GM10248 (cell line): ENCODE data around the gene LZIC.

Experiments used
- CTCF ChIA-PET: fragments of 300-600 bp; sonication (Branson Sonifier 250); formaldehyde crosslinking; extraction: SDS; loops from one replicate; lab custom pipeline; 2021; ENCODE audit warnings: antibody characterized with exemption; lab: Yijun Ruan, JAX
- POLR2A ChIA-PET: fragments of 350-650 bp; sonication (Branson Sonifier 250); formaldehyde crosslinking; extraction: SDS; loops from one replicate; lab custom pipeline; 2020; ENCODE audit warnings: antibody characterized with exemption; lab: Yijun Ruan, JAX
- DNase-seq: peaks from one replicate; pipeline ENCODE4 v3.0.0; 2012; ENCODE audit errors: extremely low spot score
- CTCF ChIP-seq: IDR thresholded peaks from 2 replicates; pipeline ENCODE4 v1.5.1; 2012; ENCODE audit warnings: mild to moderate bottlenecking, low read depth; ENCODE audit errors: extremely low read depth, missing control alignments, control extremely low read depth

The LZIC gene

GRCh38 chr1:9902060-9902452 lies 41.1 kb downstream of the LZIC start:
- TF ChIP-seq CTCF: no peak
- no peak for DNase-seq
- ChIA-PET CTCF (no interaction called here), POLR2A (no interaction called here)

- POLR2A ChIA-PET: no interaction called here
- CTCF ChIA-PET: no interaction called here
- DNase-seq: no peak
- no peak for TF ChIP-seq CTCF
These were observed 41.8 kb downstream of the LZIC start for GRCh38 chr1:9901148-9902059.

- POLR2A ChIA-PET: no interaction called here
- TF ChIP-seq CTCF: no peak
- DNase-seq: no peak
- CTCF ChIA-PET: no interaction called here
These were observed 42.8 kb downstream of the LZIC start for GRCh38 chr1:9900142-9901043.

GRCh38 chr1:9894115-9894514 lies 49.1 kb downstream of the LZIC start:
- no peak for DNase-seq
- no peak for TF ChIP-seq CTCF
- CTCF ChIA-PET: interaction anchor here (0.8 to 1.8 kb wide), 4 partner anchors 10 to 278 kb away, joined by 3 to 4 read pairs (median 3); no protein-coding TSS in a partner anchor
- POLR2A ChIA-PET: no interaction called here

GRCh38 chr1:9892563-9893528 lies 50.3 kb downstream of the LZIC start:
- POLR2A ChIA-PET: no interaction called here
- CTCF ChIA-PET: interaction anchor here (0.9 to 1.8 kb wide), 6 partner anchors 18 to 277 kb away, joined by 3 to 7 read pairs (median 4); partner anchors contain the start of gene CTNNBIP1
- TF ChIP-seq CTCF: no peak
- no peak for DNase-seq

- ChIA-PET POLR2A (no interaction called here), CTCF (interaction anchor here (0.7 to 2.9 kb wide), 5 partner anchors 14 to 1147 kb away, joined by 4 to 9 read pairs (median 6); no protein-coding TSS in a partner anchor)
- TF ChIP-seq CTCF: no peak
- DNase-seq: no peak
These were observed 52.0 kb downstream of the LZIC start for GRCh38 chr1:9891207-9891606.
